ENCODE measurements around the gene PDE6C.

DNA sequence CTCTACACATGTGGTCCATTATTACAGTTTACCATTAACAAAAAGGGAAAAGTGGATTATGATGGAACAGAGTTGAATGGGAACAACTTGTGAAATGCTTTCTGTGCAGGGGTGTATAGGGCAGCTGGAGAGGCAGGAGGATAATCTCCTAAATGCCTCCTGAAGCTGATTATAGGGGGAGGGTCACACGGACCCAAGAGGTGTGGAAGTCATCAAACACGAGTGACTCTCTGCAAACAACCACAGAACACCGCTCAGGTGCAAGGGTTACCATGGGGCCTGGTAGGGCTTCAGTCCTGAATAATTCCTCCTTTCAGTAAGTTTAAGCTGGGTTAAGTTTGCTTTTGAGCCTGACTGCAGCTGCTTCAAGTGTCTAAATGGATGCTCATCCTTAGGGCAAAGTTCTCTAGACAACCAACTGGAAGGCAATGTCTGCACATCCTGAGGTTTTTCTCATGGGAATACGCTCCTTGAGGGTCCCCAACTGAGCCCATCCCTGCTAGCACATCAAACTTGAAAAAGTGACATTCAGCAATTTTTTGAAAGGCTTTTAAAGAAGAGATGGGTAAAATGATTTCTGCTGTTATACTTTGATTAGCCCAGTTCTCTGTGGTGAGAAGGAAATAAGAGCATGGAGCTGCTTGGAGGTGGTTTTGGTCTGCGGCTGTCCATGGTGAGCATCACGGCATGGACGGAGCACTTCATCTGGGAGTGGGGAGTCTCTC lies 1.9 kb downstream of the PDE6C start:
- TF ChIP-seq EZH2 (IDR thresholded peaks at IDR 0.05) = no peak
- TF ChIP-seq POLR2AphosphoS5 (IDR thresholded peaks at IDR 0.05; ENCODE audit: borderline replicate concordance, low read depth, low read length) = no peak
- TF ChIP-seq FOXP2 (optimal IDR thresholded peaks at IDR 0.05; ENCODE audit: control extremely low read depth, extremely low read length, insufficient read depth) = no peak

Data from SK-N-MC (cell line).